ENCODE results near the gene EARS2.

Gene EARS2

DNA sequence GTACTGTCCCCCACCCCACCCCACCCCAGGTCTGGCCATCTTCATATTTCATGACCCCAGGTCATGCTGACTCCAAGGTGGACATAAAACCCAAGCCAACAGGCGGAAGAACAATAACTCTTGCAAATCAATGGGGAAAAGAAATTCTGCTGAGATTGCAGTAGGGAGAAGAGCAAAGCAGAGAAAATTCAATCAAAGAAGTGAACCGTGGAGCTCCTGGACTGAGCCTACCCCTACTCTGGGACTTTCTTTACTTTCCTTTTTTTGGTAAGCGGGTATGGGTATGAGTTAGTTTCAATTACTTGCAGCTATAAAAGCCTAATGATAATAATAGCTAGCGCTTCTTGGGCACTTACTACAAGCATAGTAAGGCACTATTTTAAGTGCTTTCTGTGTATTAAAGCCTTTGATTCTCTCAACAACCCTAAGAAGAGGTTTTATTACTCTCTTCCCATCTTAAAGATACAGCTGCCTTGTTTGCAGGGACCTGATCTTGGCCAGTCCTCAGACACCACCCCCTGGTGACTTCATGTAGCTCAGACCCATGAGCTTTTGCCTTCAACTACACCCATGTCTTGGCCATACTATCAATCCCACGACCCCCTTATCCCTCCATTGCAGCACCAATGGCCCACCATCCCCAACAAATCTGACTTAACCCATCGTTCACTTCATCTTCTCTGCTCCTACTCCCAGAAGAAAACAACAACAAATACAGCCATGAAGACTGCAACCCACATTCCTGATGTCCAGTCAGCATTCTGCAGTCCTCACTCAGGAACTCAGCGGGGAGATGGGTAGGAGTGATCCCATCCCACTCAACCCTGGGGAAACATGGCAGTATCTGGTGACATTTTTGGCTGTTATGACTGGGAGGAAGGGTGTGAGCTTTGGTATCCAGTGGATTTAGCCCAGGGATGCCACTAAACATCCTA, 51.2 kb downstream of the EARS2 start:
- TF ChIP-seq, protein P1, sequence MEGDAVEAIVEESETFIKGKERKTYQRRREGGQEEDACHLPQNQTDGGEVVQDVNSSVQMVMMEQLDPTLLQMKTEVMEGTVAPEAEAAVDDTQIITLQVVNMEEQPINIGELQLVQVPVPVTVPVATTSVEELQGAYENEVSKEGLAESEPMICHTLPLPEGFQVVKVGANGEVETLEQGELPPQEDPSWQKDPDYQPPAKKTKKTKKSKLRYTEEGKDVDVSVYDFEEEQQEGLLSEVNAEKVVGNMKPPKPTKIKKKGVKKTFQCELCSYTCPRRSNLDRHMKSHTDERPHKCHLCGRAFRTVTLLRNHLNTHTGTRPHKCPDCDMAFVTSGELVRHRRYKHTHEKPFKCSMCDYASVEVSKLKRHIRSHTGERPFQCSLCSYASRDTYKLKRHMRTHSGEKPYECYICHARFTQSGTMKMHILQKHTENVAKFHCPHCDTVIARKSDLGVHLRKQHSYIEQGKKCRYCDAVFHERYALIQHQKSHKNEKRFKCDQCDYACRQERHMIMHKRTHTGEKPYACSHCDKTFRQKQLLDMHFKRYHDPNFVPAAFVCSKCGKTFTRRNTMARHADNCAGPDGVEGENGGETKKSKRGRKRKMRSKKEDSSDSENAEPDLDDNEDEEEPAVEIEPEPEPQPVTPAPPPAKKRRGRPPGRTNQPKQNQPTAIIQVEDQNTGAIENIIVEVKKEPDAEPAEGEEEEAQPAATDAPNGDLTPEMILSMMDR (conservative IDR thresholded peaks at IDR 0.05; ENCODE audit: low read length) = no peak
- no peak for DNase-seq (ENCODE audit: low read depth)
- no peak overlapping the region for H3K4me3 ChIP-seq (ENCODE audit: low read length)

DNA sequence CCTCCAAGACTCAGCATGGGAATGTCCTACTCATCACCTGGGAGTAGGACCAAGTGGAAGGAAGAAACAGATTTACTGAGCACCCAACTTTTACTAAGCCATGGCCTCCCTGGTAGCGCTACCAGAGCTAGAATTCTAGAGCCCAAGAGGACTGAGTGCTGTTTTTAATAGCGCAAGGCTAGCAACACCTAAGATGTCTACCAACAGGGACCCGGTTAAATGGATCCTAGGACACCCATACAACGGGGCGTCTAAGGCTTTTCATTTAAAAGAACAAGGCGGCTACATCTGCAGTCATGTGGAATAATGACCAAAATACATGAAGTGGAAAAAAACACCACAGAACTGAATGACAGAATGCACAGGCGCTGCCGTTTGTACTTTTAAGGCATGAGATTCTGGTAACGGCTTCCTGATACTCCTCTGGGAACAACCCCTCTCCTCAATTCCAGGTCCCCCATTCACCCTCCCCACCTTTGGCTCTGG, 51.9 kb downstream of the EARS2 start:
- H3K4me3 ChIP-seq (ENCODE audit: low read length) = no peak overlapping the region
- no peak for DNase-seq (ENCODE audit: low read depth)
- TF ChIP-seq, protein P1 (conservative IDR thresholded peaks at IDR 0.05; ENCODE audit: low read length) = no peak

DNA sequence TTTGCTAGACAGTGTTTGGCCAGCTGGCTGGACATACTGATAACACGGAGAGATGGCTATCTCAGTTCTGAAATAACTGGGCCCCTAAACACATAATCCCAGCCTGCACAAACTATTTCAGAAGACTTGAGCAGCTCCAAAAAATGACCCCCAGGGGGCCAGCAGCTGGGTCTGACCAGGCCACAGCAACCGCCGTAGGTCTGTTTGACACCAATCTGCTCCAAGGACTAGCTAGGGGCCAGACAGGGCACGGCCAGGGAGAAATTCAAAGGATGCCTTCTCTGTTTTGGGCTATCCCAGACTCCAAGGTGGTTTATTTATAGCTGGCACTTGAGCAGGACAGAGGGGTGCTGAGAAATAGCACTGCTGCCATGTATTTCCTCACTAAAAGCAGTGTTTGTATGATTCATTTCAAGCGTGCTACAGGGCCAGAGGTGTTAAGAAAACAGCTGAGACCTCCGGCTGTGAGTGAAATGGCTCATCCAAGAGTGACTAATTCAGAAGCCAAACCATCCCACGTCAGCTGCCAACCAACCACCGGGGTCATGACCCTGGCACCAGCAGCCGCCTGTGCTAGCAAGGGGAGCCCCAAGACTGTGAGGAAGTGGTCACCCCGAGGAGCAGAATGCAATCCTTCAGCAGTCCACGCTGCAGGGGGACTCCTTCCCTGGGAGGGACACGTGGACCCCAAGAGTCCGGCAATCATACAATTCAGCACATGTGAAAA, 52.5 kb downstream of the EARS2 start:
- TF ChIP-seq, protein P1 (conservative IDR thresholded peaks at IDR 0.05; ENCODE audit: low read length) = 0 out of 2 replicates have a peak, but pooled peaks have one; percentile 6
- no peak overlapping the region for H3K4me3 ChIP-seq (ENCODE audit: low read length)
- DNase-seq (ENCODE audit: low read depth) = peak; percentile 93

DNA sequence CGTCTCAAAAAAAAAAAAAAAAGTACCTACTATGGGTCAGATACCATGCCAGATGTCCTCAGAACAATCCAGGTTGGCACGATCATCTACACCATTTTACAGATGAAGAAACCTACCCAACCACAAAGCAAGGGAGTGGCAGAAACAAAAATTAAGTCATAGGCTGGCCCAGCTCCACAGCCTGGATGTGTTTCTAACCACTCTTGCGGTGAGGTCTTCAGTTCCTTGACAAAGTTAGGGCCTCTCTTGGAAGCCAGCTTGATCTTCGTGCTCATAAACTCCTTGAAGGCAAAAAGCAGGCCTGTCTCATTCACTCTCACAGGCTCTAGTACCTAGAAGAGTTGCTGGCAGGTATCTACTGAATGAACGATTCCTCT, 53.1 kb downstream of the EARS2 start:
- DNase-seq (ENCODE audit: low read depth) = peak; percentile 86
- no peak overlapping the region for H3K4me3 ChIP-seq (ENCODE audit: low read length)
- TF ChIP-seq, protein P1 (conservative IDR thresholded peaks at IDR 0.05; ENCODE audit: low read length) = no peak

DNA sequence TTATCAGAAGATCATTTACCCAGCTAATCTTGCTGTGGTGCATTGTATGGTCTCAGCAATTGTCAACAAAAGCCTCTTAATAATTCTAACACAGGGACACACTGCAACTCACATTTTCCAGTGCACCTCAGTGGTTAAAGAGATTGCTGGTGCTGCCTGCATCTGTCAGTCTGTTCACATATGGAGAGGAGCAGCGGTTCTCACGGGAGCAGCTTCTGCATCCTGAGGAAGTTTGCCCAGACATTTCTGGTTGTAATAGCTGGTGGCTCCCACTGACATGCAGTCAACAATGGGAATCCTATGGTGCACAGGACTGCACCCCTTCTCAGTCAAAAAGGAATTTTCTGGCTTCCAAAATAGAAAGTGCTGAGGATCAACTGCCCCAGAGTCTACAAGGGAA, 54.7 kb downstream of the EARS2 start:
- H3K4me3 ChIP-seq (ENCODE audit: low read length) = no peak overlapping the region
- TF ChIP-seq, protein P1 (conservative IDR thresholded peaks at IDR 0.05; ENCODE audit: low read length) = no peak
- DNase-seq (ENCODE audit: low read depth) = peak; percentile 15

DNA sequence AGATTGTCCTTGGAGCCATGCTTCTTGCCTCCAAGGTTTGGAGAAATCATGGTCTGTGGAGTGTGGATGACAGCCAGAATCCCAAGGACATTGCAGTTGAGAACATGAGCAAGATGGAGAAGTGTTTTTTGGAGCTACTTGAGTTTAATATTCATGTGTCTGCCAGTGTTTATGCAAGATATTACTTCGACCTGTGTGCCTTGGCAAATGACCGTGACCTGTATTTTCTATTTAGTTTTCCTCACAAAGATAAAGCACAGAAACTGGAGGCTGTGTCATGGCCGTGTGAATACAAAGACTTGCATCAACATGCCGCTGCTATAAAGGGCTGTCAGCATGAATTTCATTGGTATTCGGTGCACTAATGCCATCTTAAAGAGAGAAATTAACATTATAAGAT, 55.9 kb downstream of the EARS2 start:
- TF ChIP-seq, protein P1 (conservative IDR thresholded peaks at IDR 0.05; ENCODE audit: low read length) = no peak
- no peak overlapping the region for H3K4me3 ChIP-seq (ENCODE audit: low read length)
- DNase-seq (ENCODE audit: low read depth) = no peak

Measured in AG10803 (cell line).